K562 (cell line): Measurements from ENCODE around the gene MYCL. TPM values are rescaled to one million over a fixed set of nuclear protein-coding genes. Genes with fewer than 3 reads are reported as not detected.

ENCODE experiments used
- L3MBTL2 ChIP-seq: fragments of 450-650 bp; IDR thresholded peaks from 2 replicates; pipeline ENCODE4 v1.6.1; 2016; ENCODE audit warnings: mild to moderate bottlenecking, moderate library complexity
- PYGO2 ChIP-seq: fragments of 450-650 bp; IDR thresholded peaks from 2 replicates; pipeline ENCODE4 v1.6.1; 2016; ENCODE audit warnings: mild to moderate bottlenecking, missing genetic modification characterization, moderate library complexity, missing compliant biosample characterization
- SIN3A ChIP-seq, 2 experiments: fragments of 150-350 bp in 1 of 2; IDR thresholded peaks; 2 replicates each; pipeline ENCODE4 v1.6.1; 2011 to 2016; ENCODE audit warnings: borderline replicate concordance in 2 of 2, low read depth in 2 of 2, low read length in 2 of 2, mild to moderate bottlenecking in 2 of 2, moderate library complexity in 2 of 2; ENCODE audit not compliant: control insufficient read depth in 1 of 2
- XRCC3 ChIP-seq: fragments of 450-650 bp; IDR thresholded peaks from 2 replicates; pipeline ENCODE4 v1.6.1; 2017; ENCODE audit warnings: mild to moderate bottlenecking, moderate library complexity
- ZFX ChIP-seq: sonication (generic); formaldehyde crosslinking; IDR thresholded peaks from 2 replicates; pipeline ENCODE4 v1.8.0; 2022; ENCODE audit warnings: mild to moderate bottlenecking, missing genetic modification reagents, moderate library complexity
- ZNF589 ChIP-seq: fragments of 200-800 bp; sonication (Bioruptor generic); IDR thresholded peaks from 2 replicates; pipeline ENCODE4 v1.6.1; 2016; ENCODE audit warnings: low read depth, missing genetic modification characterization, missing compliant biosample characterization
- ZNF644 ChIP-seq: fragments of 200-800 bp; sonication (Bioruptor generic); IDR thresholded peaks from 2 replicates; pipeline ENCODE4 v1.6.1; 2016; ENCODE audit warnings: low read depth, missing genetic modification characterization, missing compliant biosample characterization
- polyA plus RNA-seq, 8 experiments: library from polyadenylated mRNA; depleted of rRNA in 4 of 8; stranded (reverse) in 5 of 8; unstranded in 3 of 8; fragments of >200 nt; fragmentation: Nextera tagmentation in 2 of 8; fragmentation: Illumina TruSeq in 1 of 8; extraction: Ambion mirVana in 2 of 8; extraction: Trizol in 1 of 8; gene quantifications; 2 replicates each; pipeline versions ENCODE4 v1.2.1 to v1.2.3, GENCODE V29; 2011 to 2014; ENCODE audit warnings: inconsistent platforms in 1 of 8, missing spikeins in 1 of 8
- total RNA-seq, 7 experiments: library from RNA; depleted of rRNA in 6 of 7; stranded (reverse); fragments of >200 nt in 6 of 7; fragmentation: Illumina TruSeq in 2 of 7; extraction: Trizol in 2 of 7; gene quantifications; 2 replicates each; pipeline versions ENCODE4 v1.2.1 to v1.2.3, GENCODE V29; 2011 to 2021; ENCODE audit warnings: low replicate concordance in 1 of 7
- TF ChIP-seq, protein P1 (sequence below): fragments of 450-650 bp; IDR thresholded peaks from 2 replicates; pipeline ENCODE4 v1.6.1; 2016; ENCODE audit warnings: mild to moderate bottlenecking, moderate library complexity
- TF ChIP-seq, protein P2 (sequence below): fragments of 250-450 bp; sonication (Bioruptor Pico); IDR thresholded peaks from 2 replicates; pipeline ENCODE4 v1.5.1; 2021; ENCODE audit warnings: mild to moderate bottlenecking
- TF ChIP-seq, protein P3 (sequence below), 3 experiments: fragments of 200-800 bp in 1 of 3; sonication (Bioruptor generic) in 1 of 3; sonication (generic) in 1 of 3; formaldehyde crosslinking in 1 of 3; IDR thresholded peaks; 2 replicates each; pipeline versions ENCODE4 v1.6.1 to v1.8.0; 2016 to 2022; ENCODE audit warnings: mild to moderate bottlenecking in 2 of 3, missing compliant biosample characterization in 2 of 3, missing genetic modification characterization in 2 of 3, missing genetic modification reagents in 1 of 3

MYCL gene
- total and polyA plus RNA-seq, 9 of the 15 experiments (the other 6 are each of a cell fraction or from before 2014, with no cell fraction given): 3.5 to 22.0 (median 12.8) TPM

DNA sequence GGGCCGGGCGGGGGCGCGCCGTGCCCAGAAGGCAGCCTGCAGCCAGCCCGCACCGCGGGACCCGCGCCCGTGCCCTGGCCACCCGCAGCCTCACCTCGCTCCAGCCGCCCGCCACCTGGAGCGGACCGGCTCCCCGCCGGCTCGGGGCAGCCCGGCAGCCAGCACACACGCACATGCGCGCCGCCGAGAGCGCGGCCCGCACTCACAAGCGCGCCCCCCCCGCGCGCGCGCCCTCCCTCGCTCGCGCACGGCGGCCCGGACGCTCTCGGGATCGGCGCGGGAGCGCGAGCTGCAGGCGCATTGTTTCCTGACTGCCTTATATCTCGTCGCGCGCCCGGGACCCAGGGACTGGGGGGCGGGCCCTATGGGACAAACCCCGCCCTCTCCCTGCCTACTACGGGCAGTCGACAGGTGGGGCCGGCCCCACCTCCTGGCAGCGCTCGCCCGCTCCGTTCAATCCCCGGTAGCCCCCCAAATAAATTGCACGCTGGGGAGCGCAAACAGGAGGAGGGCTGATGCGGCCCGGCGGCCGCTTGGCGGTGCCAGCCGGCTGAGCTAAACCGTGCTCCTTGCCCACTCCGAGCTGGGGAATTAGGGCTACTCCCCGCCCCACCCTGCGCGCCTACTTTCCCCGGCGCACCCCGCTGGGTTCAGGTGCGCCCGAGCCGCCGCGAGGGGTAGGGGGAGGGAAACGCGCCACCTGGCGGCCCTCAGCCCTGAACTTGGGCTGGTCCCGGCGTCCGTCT is at the start of gene MYCL (continued):
- TF ChIP-seq, protein P1, sequence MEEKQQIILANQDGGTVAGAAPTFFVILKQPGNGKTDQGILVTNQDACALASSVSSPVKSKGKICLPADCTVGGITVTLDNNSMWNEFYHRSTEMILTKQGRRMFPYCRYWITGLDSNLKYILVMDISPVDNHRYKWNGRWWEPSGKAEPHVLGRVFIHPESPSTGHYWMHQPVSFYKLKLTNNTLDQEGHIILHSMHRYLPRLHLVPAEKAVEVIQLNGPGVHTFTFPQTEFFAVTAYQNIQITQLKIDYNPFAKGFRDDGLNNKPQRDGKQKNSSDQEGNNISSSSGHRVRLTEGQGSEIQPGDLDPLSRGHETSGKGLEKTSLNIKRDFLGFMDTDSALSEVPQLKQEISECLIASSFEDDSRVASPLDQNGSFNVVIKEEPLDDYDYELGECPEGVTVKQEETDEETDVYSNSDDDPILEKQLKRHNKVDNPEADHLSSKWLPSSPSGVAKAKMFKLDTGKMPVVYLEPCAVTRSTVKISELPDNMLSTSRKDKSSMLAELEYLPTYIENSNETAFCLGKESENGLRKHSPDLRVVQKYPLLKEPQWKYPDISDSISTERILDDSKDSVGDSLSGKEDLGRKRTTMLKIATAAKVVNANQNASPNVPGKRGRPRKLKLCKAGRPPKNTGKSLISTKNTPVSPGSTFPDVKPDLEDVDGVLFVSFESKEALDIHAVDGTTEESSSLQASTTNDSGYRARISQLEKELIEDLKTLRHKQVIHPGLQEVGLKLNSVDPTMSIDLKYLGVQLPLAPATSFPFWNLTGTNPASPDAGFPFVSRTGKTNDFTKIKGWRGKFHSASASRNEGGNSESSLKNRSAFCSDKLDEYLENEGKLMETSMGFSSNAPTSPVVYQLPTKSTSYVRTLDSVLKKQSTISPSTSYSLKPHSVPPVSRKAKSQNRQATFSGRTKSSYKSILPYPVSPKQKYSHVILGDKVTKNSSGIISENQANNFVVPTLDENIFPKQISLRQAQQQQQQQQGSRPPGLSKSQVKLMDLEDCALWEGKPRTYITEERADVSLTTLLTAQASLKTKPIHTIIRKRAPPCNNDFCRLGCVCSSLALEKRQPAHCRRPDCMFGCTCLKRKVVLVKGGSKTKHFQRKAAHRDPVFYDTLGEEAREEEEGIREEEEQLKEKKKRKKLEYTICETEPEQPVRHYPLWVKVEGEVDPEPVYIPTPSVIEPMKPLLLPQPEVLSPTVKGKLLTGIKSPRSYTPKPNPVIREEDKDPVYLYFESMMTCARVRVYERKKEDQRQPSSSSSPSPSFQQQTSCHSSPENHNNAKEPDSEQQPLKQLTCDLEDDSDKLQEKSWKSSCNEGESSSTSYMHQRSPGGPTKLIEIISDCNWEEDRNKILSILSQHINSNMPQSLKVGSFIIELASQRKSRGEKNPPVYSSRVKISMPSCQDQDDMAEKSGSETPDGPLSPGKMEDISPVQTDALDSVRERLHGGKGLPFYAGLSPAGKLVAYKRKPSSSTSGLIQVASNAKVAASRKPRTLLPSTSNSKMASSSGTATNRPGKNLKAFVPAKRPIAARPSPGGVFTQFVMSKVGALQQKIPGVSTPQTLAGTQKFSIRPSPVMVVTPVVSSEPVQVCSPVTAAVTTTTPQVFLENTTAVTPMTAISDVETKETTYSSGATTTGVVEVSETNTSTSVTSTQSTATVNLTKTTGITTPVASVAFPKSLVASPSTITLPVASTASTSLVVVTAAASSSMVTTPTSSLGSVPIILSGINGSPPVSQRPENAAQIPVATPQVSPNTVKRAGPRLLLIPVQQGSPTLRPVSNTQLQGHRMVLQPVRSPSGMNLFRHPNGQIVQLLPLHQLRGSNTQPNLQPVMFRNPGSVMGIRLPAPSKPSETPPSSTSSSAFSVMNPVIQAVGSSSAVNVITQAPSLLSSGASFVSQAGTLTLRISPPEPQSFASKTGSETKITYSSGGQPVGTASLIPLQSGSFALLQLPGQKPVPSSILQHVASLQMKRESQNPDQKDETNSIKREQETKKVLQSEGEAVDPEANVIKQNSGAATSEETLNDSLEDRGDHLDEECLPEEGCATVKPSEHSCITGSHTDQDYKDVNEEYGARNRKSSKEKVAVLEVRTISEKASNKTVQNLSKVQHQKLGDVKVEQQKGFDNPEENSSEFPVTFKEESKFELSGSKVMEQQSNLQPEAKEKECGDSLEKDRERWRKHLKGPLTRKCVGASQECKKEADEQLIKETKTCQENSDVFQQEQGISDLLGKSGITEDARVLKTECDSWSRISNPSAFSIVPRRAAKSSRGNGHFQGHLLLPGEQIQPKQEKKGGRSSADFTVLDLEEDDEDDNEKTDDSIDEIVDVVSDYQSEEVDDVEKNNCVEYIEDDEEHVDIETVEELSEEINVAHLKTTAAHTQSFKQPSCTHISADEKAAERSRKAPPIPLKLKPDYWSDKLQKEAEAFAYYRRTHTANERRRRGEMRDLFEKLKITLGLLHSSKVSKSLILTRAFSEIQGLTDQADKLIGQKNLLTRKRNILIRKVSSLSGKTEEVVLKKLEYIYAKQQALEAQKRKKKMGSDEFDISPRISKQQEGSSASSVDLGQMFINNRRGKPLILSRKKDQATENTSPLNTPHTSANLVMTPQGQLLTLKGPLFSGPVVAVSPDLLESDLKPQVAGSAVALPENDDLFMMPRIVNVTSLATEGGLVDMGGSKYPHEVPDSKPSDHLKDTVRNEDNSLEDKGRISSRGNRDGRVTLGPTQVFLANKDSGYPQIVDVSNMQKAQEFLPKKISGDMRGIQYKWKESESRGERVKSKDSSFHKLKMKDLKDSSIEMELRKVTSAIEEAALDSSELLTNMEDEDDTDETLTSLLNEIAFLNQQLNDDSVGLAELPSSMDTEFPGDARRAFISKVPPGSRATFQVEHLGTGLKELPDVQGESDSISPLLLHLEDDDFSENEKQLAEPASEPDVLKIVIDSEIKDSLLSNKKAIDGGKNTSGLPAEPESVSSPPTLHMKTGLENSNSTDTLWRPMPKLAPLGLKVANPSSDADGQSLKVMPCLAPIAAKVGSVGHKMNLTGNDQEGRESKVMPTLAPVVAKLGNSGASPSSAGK: no peak
- TF ChIP-seq, protein P2, sequence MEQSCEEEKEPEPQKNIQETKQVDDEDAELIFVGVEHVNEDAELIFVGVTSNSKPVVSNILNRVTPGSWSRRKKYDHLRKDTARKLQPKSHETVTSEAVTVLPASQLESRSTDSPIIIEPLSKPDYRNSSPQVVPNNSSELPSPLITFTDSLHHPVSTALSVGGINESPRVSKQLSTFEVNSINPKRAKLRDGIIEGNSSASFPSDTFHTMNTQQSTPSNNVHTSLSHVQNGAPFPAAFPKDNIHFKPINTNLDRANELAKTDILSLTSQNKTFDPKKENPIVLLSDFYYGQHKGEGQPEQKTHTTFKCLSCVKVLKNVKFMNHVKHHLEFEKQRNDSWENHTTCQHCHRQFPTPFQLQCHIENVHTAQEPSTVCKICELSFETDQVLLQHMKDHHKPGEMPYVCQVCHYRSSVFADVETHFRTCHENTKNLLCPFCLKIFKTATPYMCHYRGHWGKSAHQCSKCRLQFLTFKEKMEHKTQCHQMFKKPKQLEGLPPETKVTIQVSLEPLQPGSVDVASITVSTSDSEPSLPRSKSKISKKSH (CRISPR knock-in tag): no peak
- TF ChIP-seq SIN3A (IDR thresholded peaks at IDR 0.05; ENCODE audit: borderline replicate concordance in 2 of 2, control insufficient read depth in 1 of 2, low read depth in 2 of 2, low read length in 2 of 2): peak; percentile 18 to 60; a peak in 2 of 4 replicates
- TF ChIP-seq L3MBTL2: peak; percentile 60
- TF ChIP-seq ZFX (CRISPR knock-in tag): no peak
- TF ChIP-seq PYGO2 (tag): no peak
- peak; percentile 99 for TF ChIP-seq ZNF644
- TF ChIP-seq, protein P3, sequence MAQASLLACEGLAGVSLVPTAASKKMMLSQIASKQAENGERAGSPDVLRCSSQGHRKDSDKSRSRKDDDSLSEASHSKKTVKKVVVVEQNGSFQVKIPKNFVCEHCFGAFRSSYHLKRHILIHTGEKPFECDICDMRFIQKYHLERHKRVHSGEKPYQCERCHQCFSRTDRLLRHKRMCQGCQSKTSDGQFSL (CRISPR knock-in tag; IDR thresholded peaks at IDR 0.05): peak; percentile 98
- TF ChIP-seq, protein P3 (tag; IDR thresholded peaks at IDR 0.05): peak; percentile 67 to 96; a peak in 3 of 4 replicates
- no peak for TF ChIP-seq XRCC3
- TF ChIP-seq ZNF589 (CRISPR knock-in tag): peak; percentile 100
